Kidney capillary endothelial cell (primary cell): ENCODE results near the gene ILDR1.
A peak's percentile ranks its signal among the peaks of the same experiment; 100 is the strongest.

Source experiments
- DNase-seq: peaks from one replicate; pipeline ENCODE4 v3.0.0-alpha.2; 2018; ENCODE audit warnings: low spot score

The ILDR1 gene

DNA sequence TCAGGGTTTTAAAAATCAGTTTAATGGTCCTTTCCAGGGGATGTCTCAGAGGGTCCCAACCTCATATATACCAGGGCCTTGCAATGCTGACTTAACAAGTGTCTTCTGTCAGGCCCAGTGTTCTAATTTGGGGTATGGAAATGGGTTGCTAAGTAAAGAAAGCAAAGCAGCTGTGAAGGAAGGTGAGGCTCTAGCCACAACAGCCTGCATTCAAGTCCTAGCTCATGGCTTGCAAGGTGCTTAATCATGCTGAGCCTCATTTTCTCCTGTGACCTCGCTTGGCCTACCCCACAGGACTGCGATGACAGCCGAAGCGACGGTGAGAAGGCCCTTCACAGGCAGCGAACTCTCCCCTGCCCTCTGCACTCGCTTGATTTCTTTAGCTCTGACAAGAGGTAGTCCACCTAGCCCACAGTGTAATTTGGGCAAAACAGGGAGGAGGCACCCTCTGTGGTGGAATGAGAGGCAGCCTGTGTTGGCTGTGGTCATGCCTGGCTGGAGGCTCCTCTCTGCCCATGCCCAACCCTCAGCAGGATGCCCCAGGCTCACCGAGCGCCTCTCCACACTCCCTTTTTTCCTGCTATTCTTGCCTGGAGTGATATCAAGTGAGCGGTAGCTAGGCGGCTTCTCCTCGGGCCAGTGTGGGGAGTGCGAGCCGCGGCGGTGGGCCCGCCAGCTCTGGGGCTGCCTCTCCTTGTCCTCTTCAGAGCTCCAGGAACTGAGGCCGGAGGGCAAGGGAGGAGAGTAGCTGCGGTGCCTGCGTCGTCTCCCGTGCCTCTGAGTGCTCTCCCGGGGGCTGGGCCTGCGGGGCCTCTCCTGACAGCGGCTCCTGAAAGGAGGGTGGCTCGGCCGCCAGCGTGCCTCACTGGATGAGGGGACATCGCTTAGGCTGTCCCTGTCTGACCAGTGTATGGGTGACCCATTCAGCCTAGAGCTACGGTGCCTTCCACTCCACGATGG is 29.2 kb downstream of the ILDR1 start:
- no peak for DNase-seq

DNA sequence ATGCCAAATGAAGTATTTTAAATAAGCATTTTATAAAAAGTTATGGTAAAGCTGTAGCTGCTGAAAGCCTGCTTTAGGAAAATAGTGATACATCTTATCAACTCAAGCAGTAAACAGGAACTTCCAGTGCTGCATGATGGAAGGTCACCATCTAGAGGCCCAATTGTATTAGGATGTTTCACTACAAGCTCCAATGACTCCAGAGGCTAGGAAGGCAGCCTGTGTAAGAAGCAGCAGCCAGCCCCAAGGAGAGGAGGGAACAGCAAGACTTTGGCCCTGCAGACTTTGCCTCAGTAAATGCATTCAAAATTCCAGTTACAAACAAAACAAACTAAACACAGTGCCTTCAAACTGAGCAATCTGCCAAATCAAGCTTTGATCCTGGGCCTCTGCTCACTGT is 32.1 kb downstream of the ILDR1 start:
- peak; percentile 31 for DNase-seq

- DNase-seq: no peak
Observed at GRCh38 chr3:121988146-121988545, 33.9 kb downstream of the ILDR1 start.

- no peak for DNase-seq
Observed at GRCh38 chr3:121985846-121986245, 36.2 kb downstream of the ILDR1 start.

DNA sequence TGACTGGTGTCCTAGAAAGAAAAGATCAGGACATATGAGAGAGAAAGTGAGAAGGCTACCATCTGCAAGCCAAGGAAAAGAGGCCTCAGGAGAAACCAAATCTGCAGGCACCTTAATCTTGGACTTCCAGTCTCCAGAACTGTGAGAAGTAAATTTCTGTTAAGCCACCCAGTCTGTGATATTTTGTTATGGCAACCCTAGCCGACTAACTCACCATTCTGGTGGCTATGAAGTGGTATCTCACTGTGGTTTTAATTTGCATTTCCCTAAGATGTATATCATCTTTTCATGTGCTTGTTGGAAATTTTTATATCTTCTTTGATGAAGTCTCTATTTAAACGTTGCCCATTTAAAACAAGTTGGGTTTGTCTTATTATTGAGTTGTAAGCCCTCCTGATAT is 40.6 kb downstream of the ILDR1 start:
- DNase-seq: no peak

DNA sequence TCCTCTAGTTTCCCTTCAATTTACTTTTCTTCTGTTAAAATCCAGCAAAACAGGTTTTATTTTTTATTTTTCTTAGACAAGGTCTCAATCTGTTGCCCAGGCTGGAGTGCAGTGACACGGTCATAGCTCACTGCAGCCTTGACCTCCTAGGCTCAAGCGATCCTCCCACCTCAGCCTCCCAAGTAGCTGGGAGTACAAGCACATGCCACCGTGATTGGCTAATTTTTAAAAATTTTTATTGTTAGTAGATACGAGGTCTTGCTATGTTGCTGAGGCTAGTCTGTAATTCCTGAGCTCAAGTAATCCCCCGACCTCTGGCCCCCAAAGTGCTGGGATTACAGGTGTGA is 41.6 kb downstream of the ILDR1 start:
- no peak for DNase-seq

DNA sequence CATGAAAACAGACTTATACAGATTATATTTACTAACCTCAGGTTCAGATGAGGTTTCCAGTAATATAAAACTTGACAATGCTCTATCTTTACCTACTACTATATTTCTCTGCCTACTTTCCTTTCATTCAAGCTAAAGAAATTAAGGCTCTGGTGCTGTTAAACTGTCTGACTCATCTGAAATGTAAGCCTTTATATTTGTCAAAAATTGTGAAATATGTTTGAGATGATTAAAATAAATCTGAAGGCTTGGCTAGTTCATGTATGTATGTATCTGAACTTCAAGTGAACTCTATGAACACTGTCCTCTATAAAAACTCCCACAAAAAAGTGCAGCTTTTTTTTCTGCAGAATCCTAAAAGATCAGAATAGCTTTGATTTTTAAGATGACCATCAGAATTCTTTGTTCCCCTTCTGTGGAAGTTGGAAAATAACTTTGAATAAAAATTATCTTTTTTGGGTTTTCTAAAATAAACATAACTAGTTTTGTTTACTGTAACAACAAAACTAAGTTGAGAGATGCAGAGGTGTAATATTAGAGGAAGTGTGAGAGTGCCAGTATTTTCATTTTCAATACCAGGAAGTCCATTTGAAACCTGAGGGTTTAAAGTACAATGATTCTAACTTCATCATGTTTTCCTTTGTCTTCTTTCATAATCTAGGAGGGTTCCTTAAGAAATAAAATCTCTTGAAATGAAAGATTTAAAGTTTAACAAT is 42.2 kb downstream of the ILDR1 start:
- no peak for DNase-seq

GRCh38 chr3:121979246-121979645 is 42.8 kb downstream of the ILDR1 start:
- no peak for DNase-seq

DNA sequence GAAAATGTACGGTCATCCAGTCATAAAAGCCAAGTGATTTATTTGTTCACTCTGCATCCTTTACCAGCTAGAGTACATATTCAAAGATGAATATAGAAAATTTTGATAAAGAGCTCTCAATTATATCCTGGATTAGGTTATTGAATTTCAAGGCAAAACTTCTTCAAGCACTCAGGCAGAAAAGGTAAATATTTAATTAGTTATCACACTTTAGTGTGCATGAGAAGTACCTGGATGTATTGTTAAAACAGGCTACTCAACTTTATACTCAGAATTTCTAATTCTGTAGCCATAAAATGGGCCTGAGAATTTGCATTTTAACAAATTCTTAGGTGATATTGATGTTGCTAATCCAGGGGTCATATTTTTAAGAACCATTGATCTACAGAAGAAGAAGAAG is 45.3 kb downstream of the ILDR1 start:
- no peak for DNase-seq

- DNase-seq: no peak
Observed at GRCh38 chr3:121975702-121976302, 46.2 kb downstream of the ILDR1 start.

GRCh38 chr3:121974601-121975111 is 47.4 kb downstream of the ILDR1 start:
- DNase-seq: no peak

GRCh38 chr3:121970047-121970446 is 52.0 kb downstream of the ILDR1 start:
- no peak for DNase-seq

DNA sequence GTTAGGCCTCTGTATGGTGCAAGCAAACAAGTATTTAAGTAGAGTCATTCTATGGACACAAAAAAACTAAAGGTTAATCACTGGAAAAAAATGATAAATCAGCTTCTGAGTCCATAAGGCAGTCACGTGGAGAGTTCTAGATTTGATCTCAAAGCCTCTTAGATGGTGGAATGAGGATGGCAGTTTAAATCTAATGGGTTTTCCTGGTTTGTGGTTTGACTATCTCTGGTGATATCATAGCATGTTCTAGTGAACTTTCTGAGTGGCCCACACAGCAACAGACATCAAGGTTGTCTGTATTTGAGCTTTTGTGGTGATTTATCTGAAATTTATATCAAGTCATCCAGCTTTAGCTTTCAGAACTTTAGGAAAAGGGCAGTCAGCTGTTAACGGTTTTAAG is 52.4 kb downstream of the ILDR1 start:
- DNase-seq: no peak

GRCh38 chr3:121963608-121964007 is 58.4 kb downstream of the ILDR1 start:
- DNase-seq: no peak

GRCh38 chr3:121962443-121962842 is 59.6 kb downstream of the ILDR1 start:
- no peak for DNase-seq

GRCh38 chr3:121961283-121961682 is 60.8 kb downstream of the ILDR1 start:
- no peak for DNase-seq

DNA sequence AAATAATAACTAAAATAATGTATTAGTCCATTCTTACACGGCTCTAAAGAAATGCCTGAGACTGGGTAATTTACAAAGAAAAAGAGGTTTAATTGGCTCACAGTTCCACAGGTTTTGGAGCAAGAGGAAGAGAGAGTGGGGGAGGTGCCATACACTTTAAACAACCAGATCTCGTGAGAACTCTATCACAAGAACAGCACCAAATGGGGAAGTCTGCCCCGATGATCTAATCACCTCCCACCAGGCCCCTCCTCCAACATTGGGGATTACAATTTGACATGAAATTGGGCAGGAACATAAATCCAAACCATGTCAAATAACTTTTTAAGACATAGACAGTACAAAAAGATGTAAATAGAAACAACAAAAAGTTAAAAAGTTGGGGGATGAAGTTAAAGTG is 63.2 kb downstream of the ILDR1 start:
- DNase-seq: no peak

- no peak for DNase-seq
Observed at GRCh38 chr3:121957674-121958415, 64.2 kb downstream of the ILDR1 start.

DNA sequence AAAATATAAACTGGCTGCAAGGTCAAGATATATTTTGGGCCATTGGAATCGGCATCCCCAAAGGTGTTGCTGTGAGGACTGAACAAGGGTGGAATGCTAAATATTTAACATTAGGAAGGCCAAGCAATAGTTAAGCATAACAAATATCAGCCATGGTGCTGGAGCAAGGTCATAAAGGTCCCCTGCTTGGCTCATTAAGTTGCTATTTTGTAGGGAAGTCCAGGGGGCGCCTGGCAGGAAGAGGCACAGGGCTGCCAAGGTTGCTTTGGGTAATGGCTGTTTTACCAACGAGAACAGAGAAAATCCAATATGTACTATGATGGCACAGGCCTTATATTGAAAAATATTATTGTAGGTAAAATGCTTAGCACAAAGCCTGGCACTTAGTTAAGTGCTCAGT is 65.7 kb downstream of the ILDR1 start:
- no peak for DNase-seq

GRCh38 chr3:121951291-121951919 is 70.6 kb downstream of the ILDR1 start:
- DNase-seq: no peak

DNA sequence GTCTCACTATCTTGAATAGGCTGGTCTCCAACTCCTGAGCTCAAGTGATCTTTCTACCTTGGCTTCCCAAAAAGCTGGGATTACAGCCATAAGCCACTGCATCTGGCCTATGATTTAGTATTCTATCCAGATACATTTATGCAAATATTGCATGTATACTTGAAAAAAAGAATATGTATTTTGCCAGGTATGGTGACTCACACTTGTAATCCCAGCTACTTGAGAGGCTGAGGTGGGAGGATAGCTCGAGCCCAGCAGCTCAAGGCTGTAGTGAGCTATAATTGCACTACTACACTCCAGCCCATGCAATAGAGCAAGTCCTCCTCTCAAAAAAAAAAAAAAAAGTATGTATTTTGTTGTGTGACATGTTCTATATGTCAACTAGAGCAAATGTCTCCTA is 73.4 kb downstream of the ILDR1 start:
- DNase-seq: no peak

GRCh38 chr3:121943431-121943830 is 78.6 kb downstream of the ILDR1 start:
- no peak for DNase-seq
